ENCODE measurements around the gene CFAP74. TPM values are rescaled to one million over a fixed set of nuclear protein-coding genes. Genes with fewer than 3 reads are reported as not detected.

CFAP74 gene
- total RNA-seq, 2 donors from 2014 or later: 9.1 TPM; not detected in 1

DNA sequence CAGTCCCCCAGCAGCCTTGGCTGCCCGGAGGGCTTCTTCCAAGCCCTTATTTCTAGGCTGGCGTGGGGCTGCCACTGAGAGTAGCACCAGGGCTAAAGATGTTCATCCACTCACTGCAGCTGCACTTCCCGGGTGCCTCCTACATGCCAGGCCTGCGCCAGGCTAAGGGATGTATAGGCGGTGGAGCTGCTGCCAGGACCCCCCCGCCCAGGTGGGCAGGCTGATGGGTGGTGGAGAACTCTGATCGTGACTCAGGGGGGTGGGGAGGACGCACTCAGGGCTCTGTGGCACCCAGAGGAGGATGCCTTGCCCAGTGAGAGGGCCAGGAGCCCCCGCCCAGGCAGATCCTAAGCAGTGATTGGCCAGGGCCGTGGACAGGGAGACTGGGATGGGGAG, 34.1 kb downstream of the CFAP74 start:
- Histone ChIP-seq H3K36me3 (no peaks in the 10 kb centered on the region), H3K4me3 (no peak overlapping the region), H3K27ac (no peak overlapping the region), H3K4me1 (replicated peaks) (no peaks in the 10 kb centered on the region), H3K9me3 (no peaks in the 10 kb centered on the region), H3K27me3 (replicated peaks; ENCODE audit: insufficient read depth) (no peaks in the 10 kb centered on the region)
- DNase-seq (ENCODE audit: low spot score): no peak
- 49% methylated on average over 10 of the region's 10 CpGs for WGBS
- TF ChIP-seq POLR2AphosphoS5 (IDR thresholded peaks at IDR 0.05) (no peak), POLR2A (IDR thresholded peaks at IDR 0.05) (no peak)
- TF ChIP-seq, protein P1, sequence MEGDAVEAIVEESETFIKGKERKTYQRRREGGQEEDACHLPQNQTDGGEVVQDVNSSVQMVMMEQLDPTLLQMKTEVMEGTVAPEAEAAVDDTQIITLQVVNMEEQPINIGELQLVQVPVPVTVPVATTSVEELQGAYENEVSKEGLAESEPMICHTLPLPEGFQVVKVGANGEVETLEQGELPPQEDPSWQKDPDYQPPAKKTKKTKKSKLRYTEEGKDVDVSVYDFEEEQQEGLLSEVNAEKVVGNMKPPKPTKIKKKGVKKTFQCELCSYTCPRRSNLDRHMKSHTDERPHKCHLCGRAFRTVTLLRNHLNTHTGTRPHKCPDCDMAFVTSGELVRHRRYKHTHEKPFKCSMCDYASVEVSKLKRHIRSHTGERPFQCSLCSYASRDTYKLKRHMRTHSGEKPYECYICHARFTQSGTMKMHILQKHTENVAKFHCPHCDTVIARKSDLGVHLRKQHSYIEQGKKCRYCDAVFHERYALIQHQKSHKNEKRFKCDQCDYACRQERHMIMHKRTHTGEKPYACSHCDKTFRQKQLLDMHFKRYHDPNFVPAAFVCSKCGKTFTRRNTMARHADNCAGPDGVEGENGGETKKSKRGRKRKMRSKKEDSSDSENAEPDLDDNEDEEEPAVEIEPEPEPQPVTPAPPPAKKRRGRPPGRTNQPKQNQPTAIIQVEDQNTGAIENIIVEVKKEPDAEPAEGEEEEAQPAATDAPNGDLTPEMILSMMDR (IDR thresholded peaks at IDR 0.05): no peak
- intact Hi-C loops (cut with DNase I): loop anchor here (10.0 kb wide), 1 partner anchor 75 kb away; no protein-coding TSS in a partner anchor

DNA sequence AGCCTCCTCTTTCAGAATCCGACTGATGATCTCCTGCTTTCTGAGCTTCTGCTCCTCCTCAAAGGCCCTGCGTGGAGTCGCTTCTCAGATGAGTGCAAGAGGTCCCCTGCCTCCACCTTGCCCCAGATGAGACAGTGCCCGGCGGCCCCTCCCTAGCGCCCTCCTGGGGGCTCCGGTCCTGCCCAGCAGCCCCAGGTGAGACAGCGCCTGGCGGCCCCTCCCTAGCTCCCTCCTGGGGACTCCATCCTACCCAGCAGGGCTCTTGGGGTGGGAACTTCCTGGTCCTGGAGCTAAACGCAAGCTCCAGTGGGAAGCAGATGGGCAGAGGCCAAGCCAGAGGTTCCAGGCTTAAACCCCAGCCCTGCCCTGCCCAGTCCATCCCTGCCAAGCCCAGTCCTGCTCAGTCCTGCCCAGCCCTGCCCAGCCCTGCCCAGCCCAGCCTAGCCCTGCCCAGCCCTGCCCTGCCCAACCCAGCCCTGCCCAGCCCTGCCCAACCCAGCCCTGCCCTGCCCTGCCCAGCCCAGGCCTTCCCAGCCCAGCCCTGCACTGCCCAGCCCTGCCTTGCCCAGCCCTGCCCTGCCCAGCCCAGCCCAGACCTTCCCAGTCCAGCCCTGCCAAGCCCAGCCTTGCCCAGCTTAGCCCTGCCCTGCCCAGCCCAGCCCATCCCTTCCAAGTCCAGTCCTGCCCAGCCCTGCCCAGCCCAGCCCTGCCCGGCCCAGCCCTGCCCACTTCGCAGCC, 34.6 kb downstream of the CFAP74 start:
- no peaks in the 10 kb centered on the region for H3K9me3 ChIP-seq
- intact Hi-C loops (cut with DNase I): loop anchor here (10.0 kb wide), 1 partner anchor 76 kb away; no protein-coding TSS in a partner anchor
- peak; percentile 14 for DNase-seq (ENCODE audit: low spot score)
- TF ChIP-seq, protein P1 (IDR thresholded peaks at IDR 0.05): no peak
- TF ChIP-seq POLR2AphosphoS5 (IDR thresholded peaks at IDR 0.05) (no peak), POLR2A (IDR thresholded peaks at IDR 0.05) (no peak)
- H3K27ac ChIP-seq: no peak overlapping the region
- H3K4me1 ChIP-seq (replicated peaks): no peaks in the 10 kb centered on the region
- H3K27me3 ChIP-seq (replicated peaks; ENCODE audit: insufficient read depth): no peaks in the 10 kb centered on the region
- 51% methylated on average over 12 of the region's 12 CpGs for WGBS
- H3K36me3 ChIP-seq: no peaks in the 10 kb centered on the region
- H3K4me3 ChIP-seq: no peak overlapping the region

DNA sequence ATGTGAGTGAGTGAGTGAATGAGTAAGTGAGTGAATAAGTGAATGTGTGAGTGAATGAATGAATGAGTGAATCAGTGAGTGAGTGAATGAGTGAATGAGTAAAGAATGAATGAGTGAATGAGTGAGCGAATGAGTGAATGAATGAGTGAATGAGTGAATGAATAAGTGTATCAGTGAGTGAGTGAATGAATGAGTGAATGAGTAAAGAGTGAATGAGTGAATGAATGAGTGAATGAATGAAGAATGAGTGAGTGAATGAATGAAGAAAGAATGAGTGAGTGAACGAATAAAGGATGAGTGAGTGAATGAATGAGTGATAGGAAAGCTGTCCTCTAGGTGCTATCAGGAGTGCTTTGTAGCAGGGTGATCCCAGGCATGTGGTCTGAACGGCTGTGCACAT, 35.7 kb downstream of the CFAP74 start:
- Histone ChIP-seq H3K4me1 (replicated peaks) (no peaks in the 10 kb centered on the region), H3K36me3 (no peaks in the 10 kb centered on the region), H3K27ac (no peak overlapping the region), H3K4me3 (no peak overlapping the region), H3K27me3 (replicated peaks; ENCODE audit: insufficient read depth) (no peaks in the 10 kb centered on the region), H3K9me3 (no peaks in the 10 kb centered on the region)
- intact Hi-C loops (cut with DNase I): loop anchor here (10.0 kb wide), 1 partner anchor 77 kb away; no protein-coding TSS in a partner anchor
- TF ChIP-seq, protein P1 (IDR thresholded peaks at IDR 0.05): no peak
- TF ChIP-seq POLR2A (IDR thresholded peaks at IDR 0.05): no peak
- no peak for TF ChIP-seq POLR2AphosphoS5 (IDR thresholded peaks at IDR 0.05)
- WGBS: 81% methylated on average over 3 of the region's 3 CpGs
- no peak for DNase-seq (ENCODE audit: low spot score)

DNA sequence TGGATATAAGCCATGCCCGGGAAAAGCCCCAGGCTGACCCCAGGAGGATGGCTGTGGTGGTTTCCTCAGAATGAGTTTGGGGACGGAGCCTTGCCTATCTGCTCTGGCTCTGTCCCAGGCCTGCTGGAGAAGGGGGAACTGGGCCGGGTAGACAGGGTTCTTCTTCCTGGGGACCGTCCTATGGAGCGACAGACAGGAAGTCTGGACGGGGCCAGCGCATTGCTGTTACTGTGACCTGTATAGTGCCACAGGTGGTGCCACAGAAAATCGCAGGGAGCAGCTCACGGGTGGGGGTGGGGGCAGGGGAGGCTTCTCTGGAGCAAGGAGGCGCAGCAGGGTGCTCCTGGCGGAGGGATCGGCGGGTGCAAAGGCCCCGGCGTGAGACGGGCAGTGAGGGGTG, 36.4 kb downstream of the CFAP74 start:
- 86% methylated on average over 16 of the region's 16 CpGs for WGBS
- H3K4me3 ChIP-seq: no peak overlapping the region
- TF ChIP-seq, protein P1 (IDR thresholded peaks at IDR 0.05): no peak
- TF ChIP-seq POLR2AphosphoS5 (IDR thresholded peaks at IDR 0.05) (no peak), POLR2A (IDR thresholded peaks at IDR 0.05) (no peak)
- no peaks in the 10 kb centered on the region for H3K4me1 ChIP-seq (replicated peaks)
- H3K9me3 ChIP-seq: no peaks in the 10 kb centered on the region
- H3K27ac ChIP-seq: no peak overlapping the region
- intact Hi-C loops (cut with DNase I): loop anchor here (10.0 kb wide), 1 partner anchor 78 kb away; no protein-coding TSS in a partner anchor
- H3K27me3 ChIP-seq (replicated peaks; ENCODE audit: insufficient read depth): no peaks in the 10 kb centered on the region
- H3K36me3 ChIP-seq: no peaks in the 10 kb centered on the region
- DNase-seq (ENCODE audit: low spot score): no peak
